Brain microvascular endothelial cell (primary cell): ENCODE results near the gene CCNT2.

ENCODE experiments used
- DNase-seq: peaks from one replicate; pipeline ENCODE4 v3.0.0-alpha.2; 2020
- H3K27ac ChIP-seq: fragments of 250-450 bp; sonication (Bioruptor Pico); 2 replicates; pipeline ENCODE4 v1.5.1; 2020; ENCODE audit warnings: mild to moderate bottlenecking, moderate library complexity
- H3K27me3 ChIP-seq: fragments of 250-450 bp; sonication (Bioruptor Pico); replicated peaks from 2 replicates; pipeline ENCODE4 v1.5.1; 2020; ENCODE audit warnings: mild to moderate bottlenecking
- H3K36me3 ChIP-seq: fragments of 250-450 bp; sonication (Bioruptor Pico); replicated peaks from 2 replicates; pipeline ENCODE4 v1.5.1; 2020; ENCODE audit warnings: mild to moderate bottlenecking
- H3K4me3 ChIP-seq: 2 replicates; pipeline ENCODE4 v1.5.1; 2011; ENCODE audit warnings: low read depth, mild to moderate bottlenecking, control low read depth, low read length, moderate library complexity
- in situ Hi-C: cut with HindIII; loops from 2 replicates; pipeline ENCODE4 v1.10.0; 2017; ENCODE audit warnings: low sequenced_read_pairs, low pct_ligation_motif_present
- TF ChIP-seq, protein P1 (sequence below): IDR thresholded peaks from 2 replicates; pipeline ENCODE4 v1.5.1; 2011; ENCODE audit warnings: low read depth, mild to moderate bottlenecking, moderate library complexity, low read length, control low read depth, inconsistent platforms; ENCODE audit errors: missing control alignments

Gene CCNT2

GRCh38 chr2:135005753-135006152 is 87.1 kb downstream of the CCNT2 start:
- TF ChIP-seq, protein P1, sequence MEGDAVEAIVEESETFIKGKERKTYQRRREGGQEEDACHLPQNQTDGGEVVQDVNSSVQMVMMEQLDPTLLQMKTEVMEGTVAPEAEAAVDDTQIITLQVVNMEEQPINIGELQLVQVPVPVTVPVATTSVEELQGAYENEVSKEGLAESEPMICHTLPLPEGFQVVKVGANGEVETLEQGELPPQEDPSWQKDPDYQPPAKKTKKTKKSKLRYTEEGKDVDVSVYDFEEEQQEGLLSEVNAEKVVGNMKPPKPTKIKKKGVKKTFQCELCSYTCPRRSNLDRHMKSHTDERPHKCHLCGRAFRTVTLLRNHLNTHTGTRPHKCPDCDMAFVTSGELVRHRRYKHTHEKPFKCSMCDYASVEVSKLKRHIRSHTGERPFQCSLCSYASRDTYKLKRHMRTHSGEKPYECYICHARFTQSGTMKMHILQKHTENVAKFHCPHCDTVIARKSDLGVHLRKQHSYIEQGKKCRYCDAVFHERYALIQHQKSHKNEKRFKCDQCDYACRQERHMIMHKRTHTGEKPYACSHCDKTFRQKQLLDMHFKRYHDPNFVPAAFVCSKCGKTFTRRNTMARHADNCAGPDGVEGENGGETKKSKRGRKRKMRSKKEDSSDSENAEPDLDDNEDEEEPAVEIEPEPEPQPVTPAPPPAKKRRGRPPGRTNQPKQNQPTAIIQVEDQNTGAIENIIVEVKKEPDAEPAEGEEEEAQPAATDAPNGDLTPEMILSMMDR = no peak

More at GRCh38 chr2:135005753-135006152, 87.1 kb downstream of the CCNT2 start:
- peaks cover 4% of the 10 kb centered on the region for H3K27me3 ChIP-seq
- no peak for DNase-seq
- in situ Hi-C loops = no loop called here
- no peaks in the 10 kb centered on the region for H3K36me3 ChIP-seq
- no peak overlapping the region for H3K27ac ChIP-seq
- H3K4me3 ChIP-seq = no peak overlapping the region
